Measurements from ENCODE around the gene BIN1. TPM values are rescaled to one million over a fixed set of nuclear protein-coding genes. Genes with fewer than 3 reads are reported as not detected.

BIN1 gene
- total and polyA plus RNA-seq, 4 donors: 15.4 to 37.9 (median 21.6) TPM

DNA sequence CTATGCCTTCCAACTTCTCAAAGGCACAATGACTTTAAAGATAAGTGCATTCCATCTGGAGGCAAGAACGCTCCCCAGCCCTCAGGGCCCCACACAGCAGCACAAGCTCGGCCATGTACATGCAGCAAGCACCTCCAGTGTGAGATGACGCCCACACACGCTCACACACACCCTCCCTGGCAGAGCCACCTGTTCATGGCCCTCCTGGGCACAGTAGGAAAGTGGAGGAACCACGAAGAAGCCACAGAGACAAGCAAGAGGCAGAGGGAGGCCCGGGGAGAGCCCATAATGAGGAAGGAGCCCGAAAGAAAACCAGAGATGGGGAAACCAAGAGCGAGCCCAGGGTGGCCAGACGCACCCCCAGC lies 21.7 kb downstream of the BIN1 start:
- WGBS, 2 donors: 75 to 78% methylated on average over 9 of the region's 9 CpGs
- no peak for ATAC-seq (ENCODE audit: low FRiP score)
- no peaks in the 10 kb centered on the region for H3K36me3 ChIP-seq (ENCODE audit: control insufficient read depth in 1 of 2, insufficient read depth in 2 of 2, low read length in 1 of 2)
- H3K9me3 ChIP-seq (ENCODE audit: control insufficient read depth, low read length): no peaks in the 10 kb centered on the region
- H3K27ac ChIP-seq (ENCODE audit: low read depth in 1 of 2, low read length in 2 of 2): no peak overlapping the region
- H3K4me1 ChIP-seq (ENCODE audit: control insufficient read depth in 1 of 2, insufficient read depth in 2 of 2, low read length in 2 of 2): no peaks in the 10 kb centered on the region
- H3K27me3 ChIP-seq (ENCODE audit: control insufficient read depth in 1 of 2, insufficient read depth in 2 of 2, low read length in 1 of 2): no peaks in the 10 kb centered on the region
- no peak overlapping the region for H3K4me3 ChIP-seq (ENCODE audit: low read length in 2 of 2)
- DNase-seq: no peak
- intact Hi-C loops (cut with DNase I): no loop called here

DNA sequence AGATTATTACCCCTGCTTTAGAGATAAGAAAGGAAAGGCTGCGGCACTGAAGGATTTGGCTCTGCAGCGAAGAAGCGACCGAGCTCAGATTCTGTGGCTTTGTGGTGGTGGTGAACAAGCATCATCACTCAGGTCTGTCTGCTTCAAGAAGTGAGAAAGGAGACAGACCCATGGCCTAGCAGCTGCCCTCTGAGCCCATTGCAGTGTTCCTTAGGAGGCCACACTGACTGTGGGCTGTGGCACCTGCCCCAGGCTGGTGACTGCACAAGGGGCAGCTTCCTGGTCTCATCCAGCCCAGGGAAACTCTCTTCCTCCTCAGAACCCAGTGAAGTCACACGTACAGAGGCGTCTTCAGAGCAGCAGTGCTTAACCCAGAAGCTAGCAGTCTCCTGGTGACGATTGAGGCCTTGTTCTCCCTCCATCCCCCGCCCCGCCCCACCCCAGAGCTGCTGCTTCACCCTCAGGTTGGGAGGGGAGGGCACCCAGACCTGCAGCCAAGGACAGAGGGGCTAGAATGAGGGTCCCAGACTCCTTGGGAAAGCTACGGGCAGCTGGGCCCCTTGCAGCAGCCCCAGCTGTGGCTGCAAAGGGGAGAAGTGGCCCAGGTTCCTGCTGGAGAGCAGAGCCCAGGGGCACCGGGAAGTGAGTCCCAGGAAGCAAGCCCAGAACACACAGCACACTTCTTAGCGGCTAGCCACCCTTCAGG lies 22.2 kb downstream of the BIN1 start:
- intact Hi-C loops (cut with DNase I): no loop called here
- Histone ChIP-seq H3K9me3 (ENCODE audit: control insufficient read depth, low read length) (no peaks in the 10 kb centered on the region), H3K27ac (ENCODE audit: low read depth in 1 of 2, low read length in 2 of 2) (no peak overlapping the region), H3K4me1 (ENCODE audit: control insufficient read depth in 1 of 2, insufficient read depth in 2 of 2, low read length in 2 of 2) (no peaks in the 10 kb centered on the region), H3K27me3 (ENCODE audit: control insufficient read depth in 1 of 2, insufficient read depth in 2 of 2, low read length in 1 of 2) (no peaks in the 10 kb centered on the region), H3K4me3 (ENCODE audit: low read length in 2 of 2) (no peak overlapping the region), H3K36me3 (ENCODE audit: control insufficient read depth in 1 of 2, insufficient read depth in 2 of 2, low read length in 1 of 2) (no peaks in the 10 kb centered on the region)
- DNase-seq (no peak), ATAC-seq (ENCODE audit: low FRiP score) (no peak)
- WGBS, 2 donors: 70 to 73% methylated on average over 12 of the region's 12 CpGs

DNA sequence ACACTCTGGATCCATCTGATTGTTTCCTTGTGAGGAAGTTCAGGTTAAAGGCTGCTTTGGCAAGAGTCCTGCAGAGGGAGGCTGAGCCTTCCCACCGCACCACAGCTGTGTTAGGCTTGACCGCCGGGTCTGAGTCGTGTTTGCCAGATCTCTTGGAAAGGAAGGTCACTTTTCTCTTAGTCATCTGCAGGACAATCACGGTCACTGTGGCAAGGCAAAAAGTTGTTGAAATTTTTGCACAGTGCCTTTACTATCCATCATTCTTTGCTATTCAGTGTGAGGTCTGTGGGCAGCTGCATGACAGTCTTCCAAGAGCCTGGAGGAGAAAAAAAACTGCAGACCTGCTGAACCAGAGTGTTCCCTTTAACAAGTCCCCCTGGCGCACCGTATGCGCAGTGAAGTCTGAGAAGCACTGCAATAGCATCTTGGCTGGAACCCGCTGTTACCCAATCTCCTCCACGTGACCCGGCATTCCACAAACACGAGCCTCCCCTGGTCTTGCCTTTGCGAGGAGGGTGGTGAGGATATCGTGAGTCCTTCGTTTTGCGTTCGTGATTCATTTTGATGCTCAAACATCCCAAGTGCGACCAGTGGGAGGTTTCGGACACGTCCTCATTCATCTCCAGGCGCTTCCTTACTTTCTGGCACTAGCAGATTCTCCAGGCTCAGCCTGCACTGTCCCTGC lies 23.0 kb downstream of the BIN1 start:
- no peak overlapping the region for H3K27ac ChIP-seq (ENCODE audit: low read depth in 1 of 2, low read length in 2 of 2)
- ATAC-seq (ENCODE audit: low FRiP score): peak; percentile 76
- intact Hi-C loops (cut with DNase I): no loop called here
- WGBS, 2 donors: 72 to 75% methylated on average over 21 of the region's 21 CpGs
- H3K27me3 ChIP-seq (ENCODE audit: control insufficient read depth in 1 of 2, insufficient read depth in 2 of 2, low read length in 1 of 2): no peaks in the 10 kb centered on the region
- no peak overlapping the region for H3K4me3 ChIP-seq (ENCODE audit: low read length in 2 of 2)
- H3K9me3 ChIP-seq (ENCODE audit: control insufficient read depth, low read length): no peaks in the 10 kb centered on the region
- H3K36me3 ChIP-seq (ENCODE audit: control insufficient read depth in 1 of 2, insufficient read depth in 2 of 2, low read length in 1 of 2): no peaks in the 10 kb centered on the region
- DNase-seq: peak; percentile 85 to 86
- H3K4me1 ChIP-seq (ENCODE audit: control insufficient read depth in 1 of 2, insufficient read depth in 2 of 2, low read length in 2 of 2): no peaks in the 10 kb centered on the region

DNA sequence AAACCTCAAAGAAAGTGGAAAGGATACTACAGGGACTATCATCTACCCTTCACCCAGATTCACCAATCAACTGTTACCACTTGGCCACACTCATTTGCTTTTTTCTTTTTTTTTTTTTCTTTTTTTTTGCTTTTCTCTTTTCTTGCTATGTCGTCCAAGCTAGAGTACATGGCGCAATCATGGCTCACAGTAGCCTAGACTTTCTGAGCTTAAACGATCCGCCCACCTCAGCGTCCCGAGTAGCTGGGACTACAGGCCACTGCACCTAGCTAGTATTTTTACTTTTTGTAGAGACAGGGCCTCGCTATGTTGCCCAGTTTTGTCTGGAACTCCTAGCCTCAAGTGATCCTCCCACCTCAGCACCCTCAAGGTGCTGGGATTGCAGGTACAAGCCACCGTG lies 24.0 kb downstream of the BIN1 start:
- no peak overlapping the region for H3K4me3 ChIP-seq (ENCODE audit: low read length in 2 of 2)
- 95 to 96% methylated on average over 8 of the region's 8 CpGs for WGBS, 2 donors
- no peaks in the 10 kb centered on the region for H3K27me3 ChIP-seq (ENCODE audit: control insufficient read depth in 1 of 2, insufficient read depth in 2 of 2, low read length in 1 of 2)
- no peaks in the 10 kb centered on the region for H3K9me3 ChIP-seq (ENCODE audit: control insufficient read depth, low read length)
- no peak overlapping the region for H3K27ac ChIP-seq (ENCODE audit: low read depth in 1 of 2, low read length in 2 of 2)
- ATAC-seq (ENCODE audit: low FRiP score) (no peak), DNase-seq (no peak)
- H3K36me3 ChIP-seq (ENCODE audit: control insufficient read depth in 1 of 2, insufficient read depth in 2 of 2, low read length in 1 of 2): no peaks in the 10 kb centered on the region
- intact Hi-C loops (cut with DNase I): no loop called here
- no peaks in the 10 kb centered on the region for H3K4me1 ChIP-seq (ENCODE audit: control insufficient read depth in 1 of 2, insufficient read depth in 2 of 2, low read length in 2 of 2)

DNA sequence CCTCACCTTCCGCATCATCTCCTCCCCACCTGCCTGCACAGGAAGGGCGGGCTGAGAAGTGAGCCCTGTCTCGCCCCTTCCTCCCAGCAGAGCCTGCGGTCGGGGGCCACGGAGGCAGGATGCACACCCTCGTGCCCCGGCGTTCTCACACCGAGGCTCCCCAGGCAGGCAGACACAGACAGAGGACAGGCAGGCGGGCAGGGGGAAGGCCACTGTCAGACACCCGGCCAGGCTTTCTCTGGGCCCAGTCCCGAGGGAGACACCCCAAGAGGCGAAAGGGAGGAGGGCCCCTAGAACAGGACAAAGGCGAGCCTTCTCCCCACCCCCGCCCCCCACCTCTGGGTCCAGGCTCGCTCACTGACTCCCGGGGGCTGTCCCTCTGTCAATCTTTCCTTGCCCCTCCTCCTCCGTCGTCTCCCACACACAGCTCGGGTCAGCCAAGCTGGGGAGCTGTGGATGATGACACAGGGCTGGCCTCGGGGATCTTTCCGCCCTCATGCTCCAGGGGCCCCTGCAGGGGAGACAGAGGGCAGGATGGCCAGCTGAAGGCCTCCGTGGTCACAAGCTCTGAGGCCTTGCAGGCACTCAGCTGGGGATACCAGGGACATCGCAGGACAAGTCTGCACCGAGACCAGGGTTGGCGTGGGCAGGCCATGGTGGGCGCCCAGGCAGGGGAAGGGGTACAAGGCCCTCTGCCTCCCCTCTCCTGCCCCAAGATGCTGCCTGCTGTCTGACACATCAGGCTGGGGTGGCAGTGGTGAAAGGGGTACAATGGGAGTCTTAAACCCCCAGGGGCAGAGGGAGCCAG lies 24.9 kb downstream of the BIN1 start:
- Histone ChIP-seq H3K36me3 (ENCODE audit: control insufficient read depth in 1 of 2, insufficient read depth in 2 of 2, low read length in 1 of 2) (no peaks in the 10 kb centered on the region), H3K4me3 (ENCODE audit: low read length in 2 of 2) (no peak overlapping the region), H3K27me3 (ENCODE audit: control insufficient read depth in 1 of 2, insufficient read depth in 2 of 2, low read length in 1 of 2) (no peaks in the 10 kb centered on the region), H3K27ac (ENCODE audit: low read depth in 1 of 2, low read length in 2 of 2) (no peak overlapping the region), H3K9me3 (ENCODE audit: control insufficient read depth, low read length) (no peaks in the 10 kb centered on the region), H3K4me1 (ENCODE audit: control insufficient read depth in 1 of 2, insufficient read depth in 2 of 2, low read length in 2 of 2) (no peaks in the 10 kb centered on the region)
- DNase-seq (no peak), ATAC-seq (ENCODE audit: low FRiP score) (no peak)
- intact Hi-C loops (cut with DNase I): no loop called here
- WGBS, 2 donors: 88% methylated on average over 27 to 28 of the region's 28 CpGs

DNA sequence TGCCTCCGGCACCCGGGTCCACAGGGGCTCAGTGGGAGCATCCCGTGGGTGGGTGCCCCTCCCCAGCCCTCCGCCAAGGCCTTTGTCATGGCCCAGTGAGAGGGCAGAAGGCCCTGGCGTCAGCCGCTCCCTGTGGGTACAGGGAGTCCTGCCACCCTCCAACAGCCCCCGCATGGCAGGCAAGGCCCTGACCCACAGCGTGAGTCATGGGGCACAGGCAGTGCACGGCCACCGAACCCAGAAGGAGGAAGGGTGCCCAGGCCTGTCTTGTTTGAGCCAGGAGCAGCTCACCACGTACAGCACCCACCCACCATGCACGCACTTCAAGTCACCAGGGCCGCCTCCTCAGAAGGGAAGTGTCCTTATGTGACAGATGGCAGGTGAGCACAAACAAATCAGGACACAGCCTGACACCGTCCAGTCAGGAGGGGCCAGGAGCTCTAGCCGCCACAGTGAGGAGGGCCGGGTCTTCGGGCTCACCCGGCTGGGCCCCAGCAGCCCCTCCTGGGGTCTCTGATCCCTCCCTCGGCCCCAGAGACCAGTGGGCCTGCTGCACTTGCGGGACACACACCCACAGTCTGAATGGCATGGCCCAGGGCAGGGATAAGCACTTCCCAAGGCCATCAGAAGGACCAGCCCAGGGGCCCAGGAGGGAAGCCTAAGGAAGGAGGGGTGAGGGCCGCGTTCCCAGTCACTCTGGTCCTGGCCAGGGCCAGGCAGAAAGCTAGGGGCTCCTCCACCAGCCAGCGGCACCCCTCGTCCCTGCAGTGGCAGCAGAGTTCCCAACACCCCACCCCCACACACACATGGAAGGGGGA lies 25.8 kb downstream of the BIN1 start:
- no peaks in the 10 kb centered on the region for H3K27me3 ChIP-seq (ENCODE audit: control insufficient read depth in 1 of 2, insufficient read depth in 2 of 2, low read length in 1 of 2)
- 88% methylated on average over 20 to 24 of the region's 24 CpGs for WGBS, 2 donors
- H3K4me1 ChIP-seq (ENCODE audit: control insufficient read depth in 1 of 2, insufficient read depth in 2 of 2, low read length in 2 of 2): no peaks in the 10 kb centered on the region
- H3K9me3 ChIP-seq (ENCODE audit: control insufficient read depth, low read length): no peaks in the 10 kb centered on the region
- intact Hi-C loops (cut with DNase I): no loop called here
- no peaks in the 10 kb centered on the region for H3K36me3 ChIP-seq (ENCODE audit: control insufficient read depth in 1 of 2, insufficient read depth in 2 of 2, low read length in 1 of 2)
- peak in 1 of 2 donors; percentile 70 for DNase-seq
- no peak overlapping the region for H3K4me3 ChIP-seq (ENCODE audit: low read length in 2 of 2)
- no peak for ATAC-seq (ENCODE audit: low FRiP score)
- H3K27ac ChIP-seq (ENCODE audit: low read depth in 1 of 2, low read length in 2 of 2): no peak overlapping the region

DNA sequence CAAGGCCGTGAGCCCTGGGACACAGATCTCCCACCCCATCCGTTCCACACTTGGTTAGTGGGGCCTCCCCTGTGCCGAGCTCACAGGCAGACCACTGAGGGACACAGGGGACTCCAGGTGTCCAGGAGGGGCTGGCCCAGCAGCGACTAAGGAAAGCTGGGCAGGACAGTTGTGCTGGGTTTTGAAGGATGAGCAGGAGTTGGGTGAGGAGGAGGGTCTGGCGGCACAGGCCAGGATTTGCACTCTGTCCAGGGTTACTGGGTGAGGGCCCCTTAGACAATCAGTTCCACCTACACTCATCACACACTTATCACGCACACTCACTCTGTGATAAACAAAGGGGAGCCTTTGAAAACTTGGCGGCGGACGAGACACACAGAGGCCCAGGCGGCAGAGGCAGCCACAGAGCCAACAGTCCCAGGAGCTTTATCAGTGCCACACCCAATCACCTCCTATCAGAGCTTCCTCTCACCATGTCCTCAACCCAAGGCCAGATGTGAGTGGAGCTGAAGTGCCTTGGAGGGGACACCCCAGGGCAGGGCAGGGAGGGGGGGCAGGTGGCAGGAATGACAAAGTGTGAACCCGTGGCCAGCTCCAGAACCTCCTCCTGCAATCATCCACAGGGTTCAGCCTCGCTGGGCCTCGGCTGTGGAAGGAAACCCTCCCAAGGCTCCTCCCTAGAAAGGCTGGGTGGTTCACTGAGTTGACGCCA lies 26.6 kb downstream of the BIN1 start:
- no peak for DNase-seq
- ATAC-seq (ENCODE audit: low FRiP score): no peak
- Histone ChIP-seq H3K36me3 (ENCODE audit: control insufficient read depth in 1 of 2, insufficient read depth in 2 of 2, low read length in 1 of 2) (no peaks in the 10 kb centered on the region), H3K27ac (ENCODE audit: low read depth in 1 of 2, low read length in 2 of 2) (no peak overlapping the region), H3K27me3 (ENCODE audit: control insufficient read depth in 1 of 2, insufficient read depth in 2 of 2, low read length in 1 of 2) (no peaks in the 10 kb centered on the region), H3K4me3 (ENCODE audit: low read length in 2 of 2) (no peak overlapping the region), H3K4me1 (ENCODE audit: control insufficient read depth in 1 of 2, insufficient read depth in 2 of 2, low read length in 2 of 2) (no peaks in the 10 kb centered on the region), H3K9me3 (ENCODE audit: control insufficient read depth, low read length) (no peaks in the 10 kb centered on the region)
- 94 to 97% methylated on average over 14 of the region's 14 CpGs for WGBS, 2 donors
- intact Hi-C loops (cut with DNase I): no loop called here

DNA sequence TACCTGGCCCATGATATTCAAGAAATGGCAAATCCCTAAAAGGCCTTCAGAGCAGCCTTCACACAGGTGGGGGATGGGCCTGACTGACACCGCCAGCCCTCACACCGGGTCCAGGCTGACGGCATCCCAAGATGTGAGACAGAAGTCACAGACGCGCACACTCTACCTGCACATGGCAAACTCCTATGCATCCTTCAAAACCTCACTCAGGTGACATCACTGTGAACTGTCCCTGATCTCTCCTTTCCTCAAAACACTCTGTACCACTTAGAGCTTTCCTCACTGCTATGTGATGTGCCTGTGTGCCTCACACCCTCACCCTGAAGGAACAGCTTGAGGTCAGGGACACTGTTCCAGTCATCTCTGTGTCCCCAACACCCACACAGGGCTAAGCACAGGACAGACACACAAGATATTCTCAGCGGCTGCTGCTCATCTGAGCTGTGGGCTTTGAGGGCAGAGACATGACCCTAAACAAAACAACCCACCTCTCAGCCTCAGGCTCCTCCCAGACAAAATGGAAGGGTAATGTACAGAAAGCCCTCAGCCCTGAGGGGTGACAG lies 27.5 kb downstream of the BIN1 start:
- 94 to 97% methylated on average over 6 of the region's 6 CpGs for WGBS, 2 donors
- Histone ChIP-seq H3K27me3 (ENCODE audit: control insufficient read depth in 1 of 2, insufficient read depth in 2 of 2, low read length in 1 of 2) (no peaks in the 10 kb centered on the region), H3K36me3 (ENCODE audit: control insufficient read depth in 1 of 2, insufficient read depth in 2 of 2, low read length in 1 of 2) (no peaks in the 10 kb centered on the region), H3K9me3 (ENCODE audit: control insufficient read depth, low read length) (no peaks in the 10 kb centered on the region), H3K4me3 (ENCODE audit: low read length in 2 of 2) (no peak overlapping the region), H3K4me1 (ENCODE audit: control insufficient read depth in 1 of 2, insufficient read depth in 2 of 2, low read length in 2 of 2) (no peaks in the 10 kb centered on the region), H3K27ac (ENCODE audit: low read depth in 1 of 2, low read length in 2 of 2) (no peak overlapping the region)
- intact Hi-C loops (cut with DNase I): no loop called here
- ATAC-seq (ENCODE audit: low FRiP score) (no peak), DNase-seq (no peak)
